Measurements from ENCODE around the gene TMEM82.

Gene TMEM82

DNA sequence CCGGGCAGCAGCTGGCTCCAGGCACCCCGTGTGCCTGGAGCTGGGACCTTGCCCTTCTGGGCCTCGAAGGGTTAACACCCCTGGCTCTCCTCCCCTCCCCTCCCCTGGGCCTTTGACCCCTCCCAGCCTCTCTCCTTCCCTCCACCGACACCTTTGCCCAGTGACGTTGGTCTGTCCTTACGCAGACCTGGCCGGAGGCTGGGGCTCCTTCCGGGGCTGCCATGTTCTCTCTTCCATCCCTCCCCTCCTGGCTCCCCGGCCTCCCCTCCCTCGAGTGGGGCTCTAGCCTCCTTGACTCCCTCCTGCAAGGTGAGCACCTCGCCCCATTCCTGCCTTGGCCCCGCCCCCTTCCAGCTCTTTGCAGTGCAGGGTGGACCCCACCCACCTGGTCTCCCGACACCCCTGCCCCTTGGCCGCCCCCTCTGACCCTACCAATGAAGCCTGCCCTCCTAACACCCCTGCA, at the start of gene TMEM82:
TSS of gene TMEM82 (plus strand) at position 161 of the 463 bp plus-strand sequence. CDS start at position 222, 61 bp downstream.
- POLR2A ChIA-PET, result interaction anchor here (0.6 kb wide), 1 partner anchor 188 kb away, joined by 8 read pairs; no protein-coding TSS in a partner anchor
- Histone ChIP-seq H3K9me3 (ENCODE audit: control insufficient read depth, insufficient read depth, low read depth, low read length) (no peaks in the 10 kb centered on the region), H3K27ac (ENCODE audit: extremely low read depth, low read depth, low read length) (no peak within 1 kb of the TSS), H3K36me3 (ENCODE audit: control insufficient read depth in 2 of 2, insufficient read depth in 1 of 2, low read length in 2 of 2) (no peaks in the 10 kb centered on the region), H3K4me3 (ENCODE audit: low read depth, low read length) (no peak within 1 kb of the TSS), H3K4me1 (ENCODE audit: control insufficient read depth, insufficient read depth, low read length) (no peaks in the 10 kb centered on the region)
- TF ChIP-seq KLF9 (tag by site-specific recombination; IDR thresholded peaks at IDR 0.05; ENCODE audit: low read depth), result peak; percentile 32; the same call in 1 of the 2 replicates
- TF ChIP-seq ZNF2 (tag by site-specific recombination; IDR thresholded peaks at IDR 0.05), result no peak
- TF ChIP-seq EGR2 (tag by site-specific recombination; IDR thresholded peaks at IDR 0.05; ENCODE audit: low read depth), result peak; percentile 33; the same call in 1 of the 2 replicates
- CTCF ChIA-PET, result interaction anchor here (1.5 to 2.4 kb wide), 2 partner anchors 32 to 142 kb away, joined by 5 to 6 read pairs; no protein-coding TSS in a partner anchor

DNA sequence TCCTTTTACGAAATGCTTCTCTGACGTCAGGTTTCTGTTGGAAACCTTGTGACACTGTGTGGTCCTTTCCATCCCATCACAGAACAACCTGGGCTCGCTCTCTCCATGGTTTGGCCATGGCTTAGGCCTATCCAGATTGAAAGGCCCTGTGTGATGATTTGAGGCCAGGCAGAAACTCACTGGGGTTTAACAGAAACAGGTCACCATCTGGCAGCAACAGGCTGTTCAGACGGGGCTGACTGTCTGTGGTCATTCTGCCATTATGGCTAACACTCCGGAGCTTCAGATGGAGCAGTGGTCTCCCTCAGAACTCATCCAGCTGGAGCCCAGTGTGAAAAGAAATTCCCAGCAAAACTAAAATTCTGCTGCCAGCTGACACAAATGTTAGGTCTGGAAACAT, 48.9 kb upstream of the TMEM82 start:
- Histone ChIP-seq H3K9me3 (ENCODE audit: control insufficient read depth, insufficient read depth, low read depth, low read length) (no peaks in the 10 kb centered on the region), H3K36me3 (ENCODE audit: control insufficient read depth in 2 of 2, insufficient read depth in 1 of 2, low read length in 2 of 2) (peaks cover 0 to 19% of the 10 kb centered on the region in 2 experiments; a peak in 1 of 3 replicates), H3K4me3 (ENCODE audit: low read depth, low read length) (no peak overlapping the region), H3K27ac (ENCODE audit: extremely low read depth, low read depth, low read length) (no peak overlapping the region), H3K4me1 (ENCODE audit: control insufficient read depth, insufficient read depth, low read length) (no peaks in the 10 kb centered on the region)
- ChIA-PET POLR2A (no interaction called here), CTCF (no interaction called here)
- TF ChIP-seq SCRT2 (tag by site-specific recombination; IDR thresholded peaks at IDR 0.05) (peak; percentile 46; the same call in 1 of the 2 replicates), PRDM2 (tag by site-specific recombination; IDR thresholded peaks at IDR 0.05; ENCODE audit: borderline replicate concordance) (no peak)

GRCh38 chr1:15696956-15697521, 45.3 kb upstream of the TMEM82 start:
- no peak overlapping the region for H3K27ac ChIP-seq (ENCODE audit: extremely low read depth, low read depth, low read length)
- POLR2A ChIA-PET, result no interaction called here
- CTCF ChIA-PET, result interaction anchor here (0.6 kb wide), 1 partner anchor 251 kb away, joined by 4 read pairs; no protein-coding TSS in a partner anchor

More at GRCh38 chr1:15696956-15697521, 45.3 kb upstream of the TMEM82 start:
- Histone ChIP-seq H3K4me3 (ENCODE audit: low read depth, low read length) (no peak overlapping the region), H3K36me3 (ENCODE audit: control insufficient read depth in 2 of 2, insufficient read depth in 1 of 2, low read length in 2 of 2) (peaks cover 0 to 12% of the 10 kb centered on the region in 2 experiments; a peak in 1 of 3 replicates), H3K4me1 (ENCODE audit: control insufficient read depth, insufficient read depth, low read length) (no peaks in the 10 kb centered on the region), H3K9me3 (ENCODE audit: control insufficient read depth, insufficient read depth, low read depth, low read length) (no peaks in the 10 kb centered on the region)
- no peak for TF ChIP-seq ZNF302 (tag by site-specific recombination; IDR thresholded peaks at IDR 0.05; ENCODE audit: low read depth)
- no peak for TF ChIP-seq ZNF350 (tag by site-specific recombination; IDR thresholded peaks at IDR 0.05)
- TF ChIP-seq ZNF2 (tag by site-specific recombination; IDR thresholded peaks at IDR 0.05), result no peak
- no peak for TF ChIP-seq ZNF155 (tag by site-specific recombination; IDR thresholded peaks at IDR 0.05)
- TF ChIP-seq ZBTB49 (tag by site-specific recombination; IDR thresholded peaks at IDR 0.05; ENCODE audit: low read depth), result no peak
- TF ChIP-seq ZBTB48 (tag by site-specific recombination; IDR thresholded peaks at IDR 0.05), result no peak
